Mesothelial cell of epicardium (in vitro differentiated cells): ENCODE measurements around the gene ZNF548. TPM values are rescaled to one million over a fixed set of nuclear protein-coding genes. Genes with fewer than 3 reads are reported as not detected.

Experiments used
- DNase-seq, 2 experiments: peaks; one replicate each; pipeline ENCODE4 v3.0.0; 2021; ENCODE audit warnings: low spot score in 2 of 2; ENCODE audit not compliant: unreplicated experiment in 2 of 2
- H3K27ac Mint-ChIP-seq: 2 replicates; pipeline ENCODE4 v1.8.0; 2021; ENCODE audit warnings: mixed read lengths
- H3K27me3 Mint-ChIP-seq: 2 replicates; pipeline ENCODE4 v1.8.0; 2021; ENCODE audit warnings: low read depth, mixed read lengths
- H3K36me3 Mint-ChIP-seq: 2 replicates; pipeline ENCODE4 v1.8.0; 2021; ENCODE audit warnings: mixed read lengths
- H3K4me1 Mint-ChIP-seq: 2 replicates; pipeline ENCODE4 v1.8.0; 2021; ENCODE audit warnings: mixed read lengths
- H3K4me3 Mint-ChIP-seq: 2 replicates; pipeline ENCODE4 v1.8.0; 2021; ENCODE audit warnings: mild to moderate bottlenecking, moderate library complexity, mixed read lengths
- H3K9me3 Mint-ChIP-seq: 2 replicates; pipeline ENCODE4 v1.8.0; 2021; ENCODE audit warnings: mixed read lengths
- CTCF ChIP-seq: fragments of 200-600 bp; sonication (generic); IDR thresholded peaks from one replicate; pipeline ENCODE4 v1.5.0; 2021; ENCODE audit warnings: antibody characterized with exemption; ENCODE audit not compliant: unreplicated experiment
- total RNA-seq: library from RNA; stranded (reverse); gene quantifications from 3 replicates; pipeline ENCODE4 v1.2.1, GENCODE V29; 2021

Gene ZNF548
- total RNA-seq: 39.1 to 41.1 TPM (median 40.5 TPM) in 3 replicates

DNA sequence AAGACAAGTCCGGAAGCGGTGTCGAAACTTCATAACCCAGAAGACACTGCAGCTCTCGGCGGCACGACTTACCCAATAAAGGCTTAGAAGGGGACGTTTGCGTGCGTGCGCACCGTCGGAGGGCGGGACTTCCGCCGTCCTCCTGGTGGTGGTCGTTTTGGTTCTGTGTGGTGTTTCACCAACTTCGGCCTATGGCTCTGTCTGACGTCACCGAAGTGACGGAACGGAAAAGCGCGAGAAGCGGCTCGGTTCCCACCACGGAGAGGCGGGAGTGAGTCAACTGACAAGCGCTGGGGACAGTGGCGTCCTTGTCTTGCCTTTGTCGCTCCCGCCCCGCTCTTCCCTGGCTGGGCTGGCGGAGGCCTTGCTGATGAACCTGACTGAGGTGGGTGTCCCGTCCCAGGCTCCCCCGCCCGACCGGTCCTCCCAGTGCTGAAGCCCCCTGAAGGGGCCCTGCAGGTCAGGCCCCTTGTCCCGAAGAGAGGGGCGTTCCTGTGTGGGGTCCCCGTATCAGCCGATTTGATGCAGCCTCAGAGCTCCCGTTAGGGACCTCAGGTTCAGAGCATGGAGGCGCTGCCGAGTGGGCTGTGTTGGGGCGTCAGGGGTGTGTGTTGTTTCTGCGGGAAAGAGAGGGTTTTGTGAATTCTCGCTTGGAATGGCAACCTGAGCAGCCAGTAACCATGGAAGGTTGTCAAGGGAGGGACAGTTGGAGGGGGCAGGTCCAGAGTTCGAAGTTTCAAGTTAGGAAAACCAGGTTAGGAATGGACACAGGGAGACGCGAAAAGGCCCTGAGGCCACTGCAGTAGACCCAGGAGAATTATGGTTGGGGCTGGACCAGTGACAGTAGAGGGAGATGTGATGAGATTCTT, at the start of gene ZNF548:
ZNF548 (plus strand) TSS at position 125 of the 869 bp plus-strand sequence; CDS start at position 371, 246 bp downstream.
- Mint-ChIP-seq H3K36me3 (peaks cover 23% of the 10 kb centered on the region), H3K27ac (peak within 1 kb of the TSS; percentile 98), H3K27me3 (peaks cover 3% of the 10 kb centered on the region), H3K4me3 (peak within 1 kb of the TSS; percentile 93), H3K4me1 (peaks cover 15% of the 10 kb centered on the region), H3K9me3 (no peaks in the 10 kb centered on the region)
- TF ChIP-seq CTCF: peak; percentile 28
- peak; percentile 95 for DNase-seq

GRCh38 chr19:57342582-57342981, 47.1 kb upstream of the ZNF548 start:
- H3K36me3 Mint-ChIP-seq: no peaks in the 10 kb centered on the region
- no peaks in the 10 kb centered on the region for H3K4me1 Mint-ChIP-seq
- peaks cover 26% of the 10 kb centered on the region for H3K27me3 Mint-ChIP-seq
- DNase-seq: no peak
- H3K9me3 Mint-ChIP-seq: no peaks in the 10 kb centered on the region
- H3K4me3 Mint-ChIP-seq: no peak overlapping the region
- no peak for TF ChIP-seq CTCF
- H3K27ac Mint-ChIP-seq: no peak overlapping the region

GRCh38 chr19:57348136-57348535, 41.5 kb upstream of the ZNF548 start:
- no peak for DNase-seq
- Mint-ChIP-seq H3K4me3 (no peak overlapping the region), H3K27ac (no peak overlapping the region), H3K27me3 (peaks cover 23% of the 10 kb centered on the region), H3K36me3 (peaks cover 2% of the 10 kb centered on the region), H3K4me1 (peaks cover 28% of the 10 kb centered on the region), H3K9me3 (no peaks in the 10 kb centered on the region)
- TF ChIP-seq CTCF: no peak

DNA sequence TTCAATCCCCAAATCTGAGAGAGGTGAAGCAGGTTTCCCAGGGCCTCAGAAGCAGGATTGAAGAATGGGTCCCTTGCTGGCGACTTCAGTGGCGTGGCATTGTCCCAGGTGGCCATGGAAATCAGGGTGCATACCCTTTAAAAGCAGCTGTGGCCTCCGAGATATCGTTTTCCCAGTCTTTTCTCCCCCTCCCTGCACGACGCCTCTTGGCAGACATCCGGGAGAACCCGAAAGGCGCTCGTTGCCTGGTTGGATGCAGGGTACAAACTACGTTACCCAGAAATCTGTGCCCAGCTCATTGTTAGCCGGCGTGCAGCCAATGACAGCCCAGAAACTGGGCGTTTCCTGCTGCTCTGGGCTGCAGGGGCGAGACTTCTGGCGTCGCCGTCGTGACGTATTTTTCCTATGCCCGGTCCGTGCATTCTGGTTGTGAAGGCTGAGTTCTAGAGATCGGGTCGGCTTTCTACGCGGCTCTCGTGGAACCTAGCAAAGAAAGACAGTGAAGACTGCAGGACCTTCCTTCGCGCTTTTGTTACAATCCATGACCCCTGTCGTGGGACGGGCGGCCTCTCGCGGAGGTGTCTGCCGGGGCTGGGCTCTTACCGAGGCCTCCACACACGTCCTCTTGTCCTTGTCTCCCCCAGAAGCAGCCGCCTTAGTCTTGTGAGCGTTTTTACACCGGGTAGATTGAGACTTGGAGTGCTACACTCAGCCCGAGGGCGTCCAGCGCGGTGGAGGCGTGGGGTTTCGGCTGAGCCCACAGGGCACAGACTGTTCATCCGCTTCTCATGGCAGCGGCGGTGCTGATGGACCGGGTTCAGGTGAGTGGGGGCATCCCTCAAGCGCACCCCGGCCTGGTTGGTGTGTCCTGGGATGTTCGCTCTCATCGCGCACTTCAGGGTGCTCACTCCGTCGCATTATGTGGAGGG, 38.5 kb upstream of the ZNF548 start, which contains the start of gene ZNF304:
ZNF304 (plus strand) TSS at position 395 of the 929 bp plus-strand sequence; CDS start at position 789, 394 bp downstream.
- Mint-ChIP-seq H3K4me1 (peaks cover 35% of the 10 kb centered on the region), H3K36me3 (peaks cover 22% of the 10 kb centered on the region), H3K27me3 (peaks cover 9% of the 10 kb centered on the region), H3K4me3 (peak within 1 kb of the TSS; percentile 89), H3K27ac (peak within 1 kb of the TSS; percentile 94), H3K9me3 (no peaks in the 10 kb centered on the region)
- peak; percentile 82 to 87 for DNase-seq
- TF ChIP-seq CTCF: no peak

DNA sequence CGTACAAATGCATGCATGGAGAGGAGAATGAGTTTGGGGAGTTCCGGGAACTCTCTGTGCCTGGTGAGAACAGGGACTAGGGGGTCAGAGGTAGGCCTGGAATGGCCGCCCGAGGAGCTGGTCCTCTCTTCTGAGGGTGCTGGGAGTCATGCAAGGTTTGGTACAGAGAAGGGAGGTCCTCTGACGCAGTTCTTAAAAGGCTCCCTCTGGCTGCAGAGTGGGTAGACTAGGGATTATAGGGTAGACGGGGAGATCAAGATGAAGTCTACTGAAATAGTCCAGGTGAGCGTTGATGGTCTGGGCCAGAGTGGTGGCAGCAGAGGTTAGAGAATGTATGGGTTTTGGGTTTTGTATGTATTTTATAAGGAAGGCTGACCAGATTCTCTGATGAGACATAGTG, 37.8 kb upstream of the ZNF548 start:
- DNase-seq: no peak
- TF ChIP-seq CTCF: no peak
- peaks cover 29% of the 10 kb centered on the region for H3K36me3 Mint-ChIP-seq
- H3K4me3 Mint-ChIP-seq: peak overlapping the region; percentile 89
- H3K9me3 Mint-ChIP-seq: no peaks in the 10 kb centered on the region
- peaks cover 35% of the 10 kb centered on the region for H3K4me1 Mint-ChIP-seq
- peaks cover 4% of the 10 kb centered on the region for H3K27me3 Mint-ChIP-seq
- peak overlapping the region; percentile 94 for H3K27ac Mint-ChIP-seq
